Astrocyte of the spinal cord (primary cell): Measurements from ENCODE around the gene PLEKHA7.

Experiments
- DNase-seq: peaks from one replicate; pipeline ENCODE4 v3.0.0; 2011; ENCODE audit warnings: low read depth, low spot score
- H3K4me3 ChIP-seq: 2 replicates; pipeline ENCODE4 v1.5.1; 2011; ENCODE audit warnings: low read depth, mild to moderate bottlenecking, low read length, moderate library complexity
- CTCF ChIP-seq: IDR thresholded peaks from 2 replicates; pipeline ENCODE4 v1.5.1; 2012; ENCODE audit warnings: low read depth, mild to moderate bottlenecking, low read length, inconsistent platforms
- in situ Hi-C: cut with HindIII; loops from 2 replicates; pipeline ENCODE4 v1.10.0; 2017; ENCODE audit warnings: low sequenced_read_pairs

PLEKHA7 gene

DNA sequence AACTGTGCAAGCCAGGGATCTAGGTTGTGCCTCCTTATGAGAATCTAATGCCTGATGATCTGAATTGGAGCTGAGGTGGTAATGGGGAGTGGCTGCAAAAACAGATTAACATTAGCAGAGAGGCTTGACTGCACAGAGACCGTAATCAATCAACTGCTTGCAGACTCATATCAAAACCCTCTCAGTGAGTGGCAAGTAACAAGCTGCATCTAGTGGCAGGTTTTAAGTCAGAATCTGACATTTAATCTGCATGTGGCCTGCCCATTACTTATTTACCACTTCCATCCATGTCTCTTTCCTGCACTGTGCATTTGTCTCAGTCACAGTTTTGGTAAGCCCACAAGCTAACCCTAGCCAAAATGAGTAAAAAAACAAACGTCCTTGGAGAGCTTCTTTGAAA, 264.5 kb downstream of the PLEKHA7 start:
- TF ChIP-seq CTCF = no peak
- H3K4me3 ChIP-seq = no peak overlapping the region
- DNase-seq = no peak
- in situ Hi-C loops = no loop called here

DNA sequence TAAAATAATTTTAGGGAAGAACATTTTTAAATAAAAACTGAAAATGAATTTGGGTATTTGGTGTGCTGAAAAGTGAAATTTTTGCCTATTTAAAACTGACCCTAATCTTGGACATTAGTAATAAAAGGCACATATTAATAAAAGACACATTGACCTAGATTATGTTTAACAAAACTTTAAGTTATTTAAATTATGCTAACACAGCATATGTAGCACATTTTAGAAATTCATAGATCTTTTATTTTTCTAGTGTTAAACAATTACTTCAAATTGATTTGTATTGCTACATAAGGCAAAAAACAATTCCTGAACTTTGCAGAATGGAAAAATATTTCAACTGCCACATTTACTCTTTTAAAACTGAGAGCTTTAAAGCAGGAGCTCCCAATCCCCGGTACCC, 265.1 kb downstream of the PLEKHA7 start:
- in situ Hi-C loops = no loop called here
- no peak for TF ChIP-seq CTCF

DNA sequence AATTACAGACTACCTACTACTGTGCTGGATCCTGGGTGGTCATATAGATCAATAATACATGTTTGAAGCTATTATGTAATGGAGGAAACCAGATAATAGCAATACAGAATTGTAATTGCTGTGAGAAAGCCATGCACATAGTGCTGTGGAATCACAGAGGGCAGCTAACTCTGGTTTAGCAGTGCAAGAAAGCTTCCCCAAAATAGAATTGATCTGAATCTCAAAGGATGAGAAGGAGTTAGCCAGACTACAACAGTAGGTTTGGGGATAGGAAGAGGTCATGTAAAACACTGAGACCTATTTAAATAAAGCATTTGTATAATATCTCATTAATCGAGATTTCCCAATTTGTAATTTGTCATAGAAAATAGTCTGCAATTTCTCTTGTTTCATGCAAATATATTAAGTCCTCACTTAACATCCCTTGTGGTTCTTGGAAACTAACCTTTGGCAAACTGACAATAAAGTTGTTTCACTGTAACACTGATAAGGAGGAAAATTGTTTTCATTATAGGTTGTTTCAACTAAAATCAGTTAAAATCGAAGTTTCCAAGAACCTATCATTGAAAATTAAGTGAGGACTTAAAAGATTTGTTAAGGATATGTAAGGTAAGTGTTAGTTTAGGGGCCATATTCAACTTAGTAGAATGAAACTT, 268.1 kb downstream of the PLEKHA7 start:
- in situ Hi-C loops = no loop called here
- DNase-seq = no peak
- H3K4me3 ChIP-seq = no peak overlapping the region
- no peak for TF ChIP-seq CTCF

More for the DNA sequence above, 265.1 kb downstream of the PLEKHA7 start:
- H3K4me3 ChIP-seq = no peak overlapping the region
- DNase-seq = no peak

DNA sequence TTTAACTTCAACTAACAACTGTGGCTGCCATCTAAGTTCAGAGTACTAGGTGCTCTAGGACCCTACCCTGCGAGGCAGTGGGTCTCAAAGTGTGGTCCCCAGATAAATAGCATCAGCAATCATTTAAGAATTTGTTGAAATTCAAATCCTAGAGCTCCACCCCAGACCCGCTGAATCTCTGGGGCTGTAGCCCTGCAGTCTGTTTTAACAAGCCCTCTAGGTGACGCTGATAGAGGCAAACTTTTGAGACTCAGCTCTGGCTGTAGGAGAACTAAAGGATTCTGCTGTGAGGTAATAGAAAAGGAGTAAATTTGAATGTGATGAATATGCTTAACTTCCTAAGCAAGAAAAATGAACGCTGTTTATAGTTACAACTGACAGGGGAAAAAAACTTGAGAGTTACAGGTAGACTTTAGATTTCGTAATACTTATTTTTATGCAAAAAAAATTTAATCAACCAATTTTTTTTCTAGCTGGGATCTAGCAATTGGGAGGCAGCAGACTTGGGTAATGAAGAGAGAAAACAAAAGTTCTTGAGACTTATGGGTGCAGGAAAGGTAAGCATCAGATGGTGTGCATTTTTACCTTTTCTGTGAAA, 270.0 kb downstream of the PLEKHA7 start:
- no peak for TF ChIP-seq CTCF
- H3K4me3 ChIP-seq = no peak overlapping the region
- in situ Hi-C loops = no loop called here
- DNase-seq = no peak

GRCh38 chr11:16743478-16743877, 270.7 kb downstream of the PLEKHA7 start:
- no peak overlapping the region for H3K4me3 ChIP-seq
- in situ Hi-C loops = no loop called here
- TF ChIP-seq CTCF = no peak
- no peak for DNase-seq

GRCh38 chr11:16741473-16741872, 272.7 kb downstream of the PLEKHA7 start:
- DNase-seq = no peak
- no peak overlapping the region for H3K4me3 ChIP-seq
- in situ Hi-C loops = no loop called here
- TF ChIP-seq CTCF = no peak
